T-helper 1 cell treated with Interleukin-12 subunit alpha and Interleukin-12 subunit beta and Interleukin-4 antibody, amounts not matched to agents 30 μg/mL and 1 μg/mL, for 36 hours (primary cell): ENCODE results near the gene IQGAP1.
"Not testable (repeated sequence)": the region's sequence is repeated elsewhere in the genome, so short reads cannot be mapped to it uniquely, and the experiment has no call there.

ENCODE experiments used
- H3K27ac Mint-ChIP-seq: one replicate; pipeline ENCODE4 v1.8.0; 2021; ENCODE audit warnings: mild to moderate bottlenecking, mixed read lengths
- H3K27me3 Mint-ChIP-seq: one replicate; pipeline ENCODE4 v1.8.0; 2021; ENCODE audit warnings: low read depth, mixed read lengths
- H3K36me3 Mint-ChIP-seq: one replicate; pipeline ENCODE4 v1.8.0; 2021; ENCODE audit warnings: low read depth, mixed read lengths
- H3K4me1 Mint-ChIP-seq: one replicate; pipeline ENCODE4 v1.8.0; 2021; ENCODE audit warnings: low read depth, mixed read lengths
- H3K4me3 Mint-ChIP-seq: one replicate; pipeline ENCODE4 v1.8.0; 2021; ENCODE audit warnings: mild to moderate bottlenecking, moderate library complexity, mixed read lengths
- H3K9me3 Mint-ChIP-seq: one replicate; pipeline ENCODE4 v1.8.0; 2021; ENCODE audit warnings: mixed read lengths

The IQGAP1 gene

GRCh38 chr15:90483637-90484036 is 95.6 kb downstream of the IQGAP1 start:
- Mint-ChIP-seq H3K9me3 (no peaks in the 10 kb centered on the region), H3K4me3 (no peak overlapping the region), H3K27me3 (no peaks in the 10 kb centered on the region), H3K4me1 (peaks cover 28% of the 10 kb centered on the region), H3K36me3 (peaks cover 62% of the 10 kb centered on the region), H3K27ac (no peak overlapping the region)

DNA sequence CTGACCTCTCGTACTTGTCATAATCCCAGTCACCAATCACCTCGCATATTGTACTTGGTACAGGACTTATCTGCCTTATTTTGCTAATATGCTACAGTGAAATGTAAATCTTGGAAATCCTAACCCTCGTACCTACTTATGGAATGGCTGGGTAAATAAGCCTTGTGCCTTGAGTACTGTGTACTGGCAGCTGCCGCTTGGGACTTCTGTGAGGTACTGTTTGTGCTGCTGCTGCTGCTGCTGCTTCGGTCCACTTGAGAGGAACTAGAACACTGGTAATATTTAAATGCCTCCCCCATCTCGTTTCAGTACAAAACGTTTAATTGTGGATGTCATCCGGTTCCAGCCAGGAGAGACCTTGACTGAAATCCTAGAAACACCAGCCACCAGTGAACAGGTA is 99.1 kb downstream of the IQGAP1 start:
- Mint-ChIP-seq H3K9me3 (no peaks in the 10 kb centered on the region), H3K27ac (no peak overlapping the region), H3K4me3 (no peak overlapping the region), H3K36me3 (peaks cover 66% of the 10 kb centered on the region), H3K4me1 (peaks cover 6% of the 10 kb centered on the region), H3K27me3 (no peaks in the 10 kb centered on the region)

GRCh38 chr15:90489514-90489913 is 101.5 kb downstream of the IQGAP1 start:
- Mint-ChIP-seq H3K9me3 (no peaks in the 10 kb centered on the region), H3K36me3 (peaks cover 61% of the 10 kb centered on the region), H3K27me3 (no peaks in the 10 kb centered on the region), H3K4me3 (no peak overlapping the region), H3K4me1 (peaks cover 9% of the 10 kb centered on the region), H3K27ac (peak overlapping the region; percentile 1)

DNA sequence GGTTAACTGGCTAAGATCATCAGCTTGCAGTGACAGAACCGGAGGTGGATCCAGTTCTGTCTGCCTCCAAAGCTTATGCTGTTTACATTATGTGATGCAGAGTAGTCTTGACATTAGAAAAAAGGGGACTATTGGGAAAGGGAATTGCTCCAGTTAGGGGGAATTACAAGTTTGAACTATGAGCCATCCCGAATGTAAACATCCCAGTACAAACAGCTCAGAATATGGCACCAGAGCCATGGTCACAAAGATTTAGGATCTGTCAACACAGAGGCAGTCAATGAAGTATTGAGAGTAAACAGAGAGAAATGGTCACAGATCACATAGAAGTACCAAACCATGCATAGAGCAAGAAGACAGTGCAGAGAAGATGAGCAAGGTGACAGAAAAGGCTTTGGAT is 101.9 kb downstream of the IQGAP1 start:
- Mint-ChIP-seq H3K36me3 (peaks cover 63% of the 10 kb centered on the region), H3K9me3 (no peaks in the 10 kb centered on the region), H3K27ac (peak overlapping the region; percentile 1), H3K4me1 (peaks cover 9% of the 10 kb centered on the region), H3K27me3 (no peaks in the 10 kb centered on the region), H3K4me3 (no peak overlapping the region)

DNA sequence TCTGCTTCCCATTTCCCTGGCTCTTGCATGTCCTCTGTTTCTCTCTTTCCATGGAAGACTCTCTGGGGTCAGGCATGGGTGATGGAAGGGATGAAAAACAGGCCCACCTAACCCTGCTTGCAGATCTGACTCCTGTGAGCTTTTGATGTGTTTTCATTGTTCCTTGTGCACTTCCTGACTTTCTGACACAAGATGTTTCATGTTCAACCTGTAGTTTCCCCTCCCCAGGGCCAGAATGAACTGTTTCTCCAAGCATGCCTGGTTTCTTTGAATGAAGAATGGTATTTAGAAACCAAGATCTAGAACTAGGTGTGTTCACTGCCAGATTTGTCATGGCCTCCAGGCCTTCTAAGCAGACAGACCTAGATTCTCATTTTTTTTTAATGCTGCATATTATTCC is 105.6 kb downstream of the IQGAP1 start:
- H3K4me1 Mint-ChIP-seq: peaks cover 14% of the 10 kb centered on the region
- H3K36me3 Mint-ChIP-seq: peaks cover 60% of the 10 kb centered on the region
- H3K27ac Mint-ChIP-seq: peak overlapping the region; percentile 52
- no peaks in the 10 kb centered on the region for H3K27me3 Mint-ChIP-seq
- H3K4me3 Mint-ChIP-seq: no peak overlapping the region
- no peaks in the 10 kb centered on the region for H3K9me3 Mint-ChIP-seq

DNA sequence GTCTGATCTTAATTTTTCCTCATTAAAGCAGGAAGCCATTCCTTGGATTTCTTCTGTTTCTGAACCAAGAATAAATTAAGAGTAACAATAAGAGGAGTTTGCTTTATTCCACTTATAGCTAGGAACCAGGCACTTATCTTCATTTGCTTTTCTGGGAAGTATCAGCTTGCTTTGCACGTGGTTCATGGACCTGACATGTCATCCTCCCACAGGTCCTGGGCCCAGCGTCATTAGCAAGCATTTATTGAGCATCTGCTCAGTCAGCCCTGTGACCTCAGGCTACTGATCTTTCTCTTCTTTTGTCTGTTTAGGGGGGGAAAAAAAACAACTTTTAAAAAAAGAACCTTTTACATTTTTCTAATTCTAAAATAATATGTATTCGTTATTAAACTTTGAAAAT is 107.0 kb downstream of the IQGAP1 start:
- no peak overlapping the region for H3K4me3 Mint-ChIP-seq
- no peaks in the 10 kb centered on the region for H3K9me3 Mint-ChIP-seq
- peaks cover 14% of the 10 kb centered on the region for H3K4me1 Mint-ChIP-seq
- H3K27me3 Mint-ChIP-seq: no peaks in the 10 kb centered on the region
- no peak overlapping the region for H3K27ac Mint-ChIP-seq
- peaks cover 60% of the 10 kb centered on the region for H3K36me3 Mint-ChIP-seq

- Mint-ChIP-seq H3K4me3 (no peak overlapping the region), H3K4me1 (peaks cover 14% of the 10 kb centered on the region), H3K27ac (peak overlapping the region; percentile 24), H3K27me3 (no peaks in the 10 kb centered on the region), H3K9me3 (no peaks in the 10 kb centered on the region), H3K36me3 (peaks cover 59% of the 10 kb centered on the region)
Measured at GRCh38 chr15:90496791-90497190, 108.7 kb downstream of the IQGAP1 start.

- H3K27ac Mint-ChIP-seq: no peak overlapping the region
- H3K4me3 Mint-ChIP-seq: no peak overlapping the region
- peaks cover 61% of the 10 kb centered on the region for H3K36me3 Mint-ChIP-seq
- H3K27me3 Mint-ChIP-seq: no peaks in the 10 kb centered on the region
- no peaks in the 10 kb centered on the region for H3K9me3 Mint-ChIP-seq
- H3K4me1 Mint-ChIP-seq: peaks cover 16% of the 10 kb centered on the region
Measured at GRCh38 chr15:90497376-90497775, 109.3 kb downstream of the IQGAP1 start.

- Mint-ChIP-seq H3K36me3 (peaks cover 60% of the 10 kb centered on the region), H3K27ac (no peak overlapping the region), H3K9me3 (no peaks in the 10 kb centered on the region)
Measured at GRCh38 chr15:90497912-90498311, 109.9 kb downstream of the IQGAP1 start.

DNA sequence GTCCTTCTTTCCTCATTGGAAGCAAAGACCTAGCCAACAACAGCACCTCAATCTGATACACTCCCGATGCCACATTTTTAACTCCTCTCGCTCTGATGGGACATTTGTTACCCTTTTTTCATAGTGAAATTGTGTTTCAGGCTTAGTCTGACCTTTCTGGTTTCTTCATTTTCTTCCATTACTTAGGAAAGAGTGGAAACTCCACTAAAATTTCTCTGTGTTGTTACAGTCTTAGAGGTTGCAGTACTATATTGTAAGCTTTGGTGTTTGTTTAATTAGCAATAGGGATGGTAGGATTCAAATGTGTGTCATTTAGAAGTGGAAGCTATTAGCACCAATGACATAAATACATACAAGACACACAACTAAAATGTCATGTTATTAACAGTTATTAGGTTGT is 112.1 kb downstream of the IQGAP1 start:
- peaks cover 50% of the 10 kb centered on the region for H3K36me3 Mint-ChIP-seq
- H3K9me3 Mint-ChIP-seq: no peaks in the 10 kb centered on the region
- no peak overlapping the region for H3K4me3 Mint-ChIP-seq
- no peak overlapping the region for H3K27ac Mint-ChIP-seq
- peaks cover 10% of the 10 kb centered on the region for H3K4me1 Mint-ChIP-seq
- no peaks in the 10 kb centered on the region for H3K27me3 Mint-ChIP-seq

More at GRCh38 chr15:90497912-90498311, 109.9 kb downstream of the IQGAP1 start:
- Mint-ChIP-seq H3K4me3 (no peak overlapping the region), H3K27me3 (no peaks in the 10 kb centered on the region), H3K4me1 (peaks cover 16% of the 10 kb centered on the region)

- no peak overlapping the region for H3K27ac Mint-ChIP-seq
- H3K36me3 Mint-ChIP-seq: peaks cover 40% of the 10 kb centered on the region
Measured at GRCh38 chr15:90501898-90502297, 113.9 kb downstream of the IQGAP1 start.

DNA sequence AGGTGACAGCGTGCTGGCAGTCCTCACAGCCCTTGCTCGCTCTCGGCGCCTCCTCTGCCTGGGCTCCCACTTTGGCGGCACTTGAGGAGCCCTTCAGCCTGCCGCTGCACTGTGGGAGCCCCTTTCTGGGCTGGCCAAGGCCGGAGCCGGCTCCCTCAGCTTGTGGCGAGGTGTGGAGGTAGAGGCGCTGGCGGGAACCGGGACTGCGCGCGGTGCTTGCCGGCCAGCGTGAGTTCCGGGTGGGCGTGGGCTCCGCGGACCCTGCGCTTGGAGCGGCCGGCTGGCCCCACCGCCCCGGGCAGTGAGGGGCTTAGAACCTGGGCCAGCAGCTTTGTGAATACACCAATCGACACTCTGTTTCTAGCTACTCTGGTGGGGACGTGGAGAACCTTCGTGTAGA is 122.7 kb downstream of the IQGAP1 start:
- peak overlapping the region; percentile 27 for H3K27ac Mint-ChIP-seq
- not testable (repeated sequence) for H3K9me3 Mint-ChIP-seq, H3K4me3 Mint-ChIP-seq, H3K27me3 Mint-ChIP-seq, H3K4me1 Mint-ChIP-seq, H3K36me3 Mint-ChIP-seq

More at GRCh38 chr15:90501898-90502297, 113.9 kb downstream of the IQGAP1 start:
- Mint-ChIP-seq H3K9me3 (no peaks in the 10 kb centered on the region), H3K27me3 (no peaks in the 10 kb centered on the region), H3K4me3 (no peak overlapping the region), H3K4me1 (peaks cover 7% of the 10 kb centered on the region)

- not testable (repeated sequence) for H3K27me3 Mint-ChIP-seq, H3K36me3 Mint-ChIP-seq, H3K4me1 Mint-ChIP-seq, H3K9me3 Mint-ChIP-seq
- peak overlapping the region; percentile 27 for H3K27ac Mint-ChIP-seq
- peak overlapping the region; percentile 65 for H3K4me3 Mint-ChIP-seq
Measured at GRCh38 chr15:90511211-90511618, 123.2 kb downstream of the IQGAP1 start.

DNA sequence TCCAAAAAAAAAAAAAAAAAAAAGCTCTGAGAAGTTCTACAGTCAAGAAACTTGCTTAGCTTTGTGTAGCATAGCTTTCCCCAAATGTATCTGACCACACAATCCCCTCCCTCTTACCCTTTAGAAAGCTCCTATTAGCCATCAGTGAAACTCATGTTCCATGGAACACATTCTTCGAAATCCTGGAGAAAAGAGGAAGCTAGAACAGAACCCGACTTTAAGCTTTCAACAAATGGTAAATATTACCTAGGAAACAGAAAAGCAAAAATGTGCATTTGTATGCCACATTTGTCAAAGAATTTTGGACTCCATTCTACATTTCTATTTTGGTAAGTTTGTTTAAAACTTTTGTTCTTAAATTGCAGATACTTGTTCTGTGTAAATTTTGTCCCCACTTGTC is 124.2 kb downstream of the IQGAP1 start:
- Mint-ChIP-seq H3K4me3 (no peak overlapping the region), H3K27ac (no peak overlapping the region), H3K36me3 (peaks cover 2% of the 10 kb centered on the region), H3K4me1 (peaks cover 9% of the 10 kb centered on the region), H3K27me3 (no peaks in the 10 kb centered on the region), H3K9me3 (no peaks in the 10 kb centered on the region)

DNA sequence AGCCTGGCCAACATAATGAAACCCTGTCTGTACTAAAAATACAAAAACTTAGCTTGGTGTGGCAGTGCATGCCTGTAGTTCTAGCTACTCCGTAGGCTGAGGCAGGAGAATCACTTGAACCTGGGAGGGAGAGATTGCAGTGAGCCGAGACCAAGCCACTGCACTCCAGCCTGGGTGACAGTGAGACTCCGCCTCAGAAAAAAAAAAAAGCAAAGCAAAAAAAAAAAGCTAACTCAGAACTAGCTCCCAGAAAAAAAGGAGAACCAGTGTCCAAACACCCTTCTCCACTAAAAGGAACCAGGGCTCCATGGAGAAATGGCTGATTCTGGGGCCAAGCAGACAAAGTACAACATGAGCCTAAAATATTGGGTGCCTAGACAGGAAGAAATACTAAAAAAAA is 124.9 kb downstream of the IQGAP1 start:
- H3K4me3 Mint-ChIP-seq: no peak overlapping the region
- H3K9me3 Mint-ChIP-seq: no peaks in the 10 kb centered on the region
- H3K36me3 Mint-ChIP-seq: peaks cover 2% of the 10 kb centered on the region
- H3K27ac Mint-ChIP-seq: no peak overlapping the region
- H3K4me1 Mint-ChIP-seq: peaks cover 9% of the 10 kb centered on the region
- no peaks in the 10 kb centered on the region for H3K27me3 Mint-ChIP-seq

DNA sequence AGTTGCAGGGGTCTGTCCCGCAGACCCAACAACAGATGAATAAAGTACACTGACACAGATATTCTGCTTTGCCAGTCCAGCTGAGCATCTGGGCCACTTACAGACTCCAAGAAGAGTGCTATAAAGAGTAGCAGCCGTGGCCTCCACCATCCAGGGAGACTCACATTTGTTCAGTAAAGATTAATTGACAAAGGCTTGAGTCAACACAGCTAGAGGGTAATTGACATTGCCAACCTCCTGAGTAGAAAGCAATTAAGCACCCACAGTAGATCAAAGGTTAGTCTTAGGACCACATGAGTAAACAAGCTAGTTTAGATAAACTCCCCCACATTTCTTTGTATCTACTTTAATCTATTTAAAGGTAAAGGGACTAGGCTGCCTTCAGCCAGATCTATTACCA is 125.4 kb downstream of the IQGAP1 start:
- no peaks in the 10 kb centered on the region for H3K9me3 Mint-ChIP-seq
- H3K27ac Mint-ChIP-seq: no peak overlapping the region
- H3K36me3 Mint-ChIP-seq: peaks cover 2% of the 10 kb centered on the region
- H3K27me3 Mint-ChIP-seq: no peaks in the 10 kb centered on the region
- H3K4me1 Mint-ChIP-seq: peaks cover 9% of the 10 kb centered on the region
- no peak overlapping the region for H3K4me3 Mint-ChIP-seq
